NCI-H526 treated with DMSO at 0.1 percent for 48 hours (cell line): ENCODE data around the gene EXOSC10.
"Not testable (repeated sequence)": the region's sequence is repeated elsewhere in the genome, so short reads cannot be mapped to it uniquely, and the experiment has no call there.

Experiments
- DNase-seq: peaks from one replicate; lab custom pipeline; 2025; lab: John Stamatoyannopoulos, UW

EXOSC10 gene

DNA sequence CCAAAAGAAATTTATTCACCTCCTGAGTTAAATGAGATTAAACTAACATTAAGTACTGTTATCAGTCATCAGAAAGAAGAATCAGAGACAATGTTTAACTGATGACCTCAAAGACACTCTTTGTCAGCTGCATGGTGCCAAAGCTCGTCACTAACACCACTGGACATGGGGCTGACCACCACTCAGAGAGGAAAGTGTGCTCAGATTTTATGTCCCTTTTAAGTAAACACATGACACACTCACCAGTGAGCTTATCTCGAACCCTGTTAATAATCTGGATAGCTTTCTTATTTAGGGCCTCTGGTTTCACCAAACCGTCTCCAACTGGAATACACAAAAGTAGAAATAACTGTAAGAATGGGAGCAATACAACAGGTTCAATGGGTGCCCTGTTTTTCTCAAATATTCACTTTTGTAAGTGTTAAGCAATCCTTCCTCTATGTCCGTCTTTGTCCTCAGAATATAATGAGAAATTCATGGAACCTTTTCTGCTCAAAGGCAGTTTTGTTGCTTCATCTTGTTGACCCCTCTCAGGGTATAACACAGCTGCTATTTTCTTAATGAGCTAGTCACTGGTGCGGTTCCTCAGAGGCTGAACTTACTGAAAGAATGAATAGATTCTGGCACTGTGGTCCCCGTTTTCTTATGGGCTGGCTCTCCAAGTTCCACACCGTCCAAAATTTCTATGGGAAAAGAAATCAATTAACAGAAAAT lies 9.5 kb upstream of the EXOSC10 start:
- no peak for DNase-seq

GRCh38 chr1:11107599-11107998 lies 7.9 kb upstream of the EXOSC10 start:
- no peak for DNase-seq

GRCh38 chr1:11105586-11105985 lies 5.9 kb upstream of the EXOSC10 start:
- DNase-seq, result no peak

GRCh38 chr1:11101347-11101746 lies 1.7 kb upstream of the EXOSC10 start:
- DNase-seq, result no peak

DNA sequence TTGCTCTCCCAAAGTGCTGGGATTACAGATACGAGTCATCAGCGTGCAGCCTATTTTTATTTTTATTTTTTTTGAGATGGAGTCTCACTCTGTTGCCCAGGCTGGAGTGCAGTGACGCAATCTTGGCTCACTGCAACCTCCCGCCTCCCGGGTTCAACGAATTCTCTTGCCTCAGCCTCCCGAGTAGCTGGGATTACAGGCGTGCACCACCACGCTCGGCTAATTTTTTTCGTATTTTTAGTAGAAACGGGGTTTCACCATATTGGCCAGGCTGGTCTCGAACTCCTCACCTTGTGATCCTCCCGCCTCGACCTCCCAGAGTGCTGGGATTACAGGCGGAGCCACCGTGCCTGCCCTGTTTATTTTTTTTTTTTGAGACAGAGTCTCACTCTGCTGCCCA lies 1.1 kb upstream of the EXOSC10 start:
- DNase-seq, result not testable (repeated sequence)

DNA sequence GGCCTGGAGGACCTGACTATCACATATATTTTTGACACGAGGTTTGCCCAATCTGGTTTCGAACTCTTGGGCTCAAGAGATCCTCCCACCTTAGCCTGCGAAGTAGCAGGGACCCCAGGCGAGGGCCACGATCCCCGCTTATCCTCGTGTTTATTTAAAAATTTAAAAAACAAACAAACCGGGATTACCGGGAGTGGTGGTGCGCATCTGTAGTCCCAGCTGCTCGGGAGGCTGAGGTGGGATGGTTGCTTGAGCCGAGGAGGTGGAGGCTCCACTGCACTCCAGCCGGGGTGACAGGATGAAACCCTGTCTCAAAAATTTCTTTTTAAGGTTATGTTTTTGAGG lies 452 bp upstream of the EXOSC10 start:
- DNase-seq, result no peak

DNA sequence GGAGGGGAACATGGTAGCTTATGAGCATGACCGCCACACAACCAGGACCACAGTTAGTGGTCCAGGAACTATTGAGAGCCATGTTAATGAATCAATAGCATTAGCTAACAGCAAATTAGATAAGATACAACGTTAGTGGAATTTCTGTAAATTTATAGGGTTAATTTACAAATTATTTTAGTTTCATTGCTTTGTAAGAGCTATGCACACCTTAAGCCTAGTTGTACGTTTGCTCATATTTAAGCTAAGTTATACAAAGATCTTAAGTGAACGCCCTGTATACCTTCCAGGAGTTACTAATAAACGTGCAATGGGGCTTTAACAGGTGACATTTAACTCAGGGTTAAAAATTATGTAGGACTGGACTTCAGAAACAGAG lies 749 bp downstream of the EXOSC10 start:
- no peak for DNase-seq

DNA sequence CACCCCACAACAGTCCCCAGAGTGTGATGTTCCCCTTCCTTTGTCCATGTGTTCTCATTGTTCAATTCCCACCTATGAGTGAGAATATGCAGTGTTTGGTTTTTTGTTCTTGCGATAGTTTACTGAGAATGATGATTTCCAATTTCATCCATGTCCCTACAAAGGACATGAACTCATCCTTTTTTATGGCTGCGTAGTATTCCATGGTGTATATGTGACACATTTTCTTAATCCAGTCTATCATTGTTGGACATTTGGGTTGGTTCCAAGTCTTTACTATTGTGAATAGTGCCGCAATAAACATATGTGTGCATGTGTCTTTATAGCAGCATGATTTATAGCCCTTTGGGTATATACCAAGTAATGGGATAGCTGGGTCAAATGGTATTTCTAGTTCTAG lies 15.9 kb downstream of the EXOSC10 start:
- DNase-seq, result not testable (repeated sequence)

- DNase-seq, result no peak
These were observed 18.7 kb downstream of the EXOSC10 start for GRCh38 chr1:11080931-11081330.

DNA sequence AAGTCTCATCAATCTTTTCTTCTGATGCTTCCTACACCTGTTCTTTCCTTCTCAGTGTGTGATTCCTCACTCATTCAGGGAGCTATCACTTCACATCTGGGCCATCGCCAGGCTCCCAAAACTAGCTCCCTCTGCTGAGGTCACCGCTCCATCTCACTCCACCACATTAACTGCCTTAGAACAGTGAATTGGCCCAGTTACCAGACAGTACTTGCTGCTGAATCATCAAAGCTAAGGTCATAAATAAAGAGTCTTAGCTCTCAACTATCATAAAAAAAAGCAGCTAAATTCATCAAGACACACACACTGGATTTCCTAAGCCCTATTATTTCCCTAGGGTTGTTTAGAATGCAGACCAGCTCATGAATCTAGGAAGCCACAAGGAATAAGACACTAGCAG lies 21.0 kb downstream of the EXOSC10 start:
- DNase-seq, result no peak

GRCh38 chr1:11073398-11073797 lies 26.3 kb downstream of the EXOSC10 start:
- DNase-seq, result not testable (repeated sequence)

DNA sequence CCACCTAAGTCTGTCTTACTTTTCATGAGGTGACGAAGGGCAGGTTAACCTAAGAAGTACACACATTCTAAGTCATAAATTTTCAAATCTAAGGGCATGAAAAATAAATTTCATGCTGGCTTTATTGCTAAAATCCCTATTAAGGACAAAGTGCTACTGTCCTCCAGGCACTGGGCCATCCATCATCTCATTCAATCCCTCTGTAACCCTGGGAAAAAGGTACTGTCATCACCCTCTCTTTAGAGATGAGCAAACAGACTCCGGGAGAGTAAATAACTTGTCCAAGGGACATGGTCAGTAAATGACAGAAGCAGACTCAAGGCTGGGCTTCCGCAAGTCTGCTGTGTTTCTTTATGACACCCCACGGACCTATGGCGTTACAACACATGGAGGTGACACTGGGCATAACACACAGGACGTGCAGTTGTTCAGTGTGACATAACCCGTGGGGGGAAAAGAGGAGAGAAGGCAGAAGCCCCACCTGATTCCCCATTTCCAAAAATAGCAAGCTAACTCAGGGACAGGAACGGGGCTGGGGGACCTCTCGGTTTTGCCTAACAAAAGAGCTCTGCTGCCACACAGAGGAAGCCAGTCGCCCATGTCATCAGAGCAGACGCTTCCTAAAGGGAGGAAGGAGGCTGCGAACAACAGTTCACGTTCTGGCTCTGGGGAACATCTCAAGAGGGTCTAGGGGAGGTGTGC lies 27.3 kb downstream of the EXOSC10 start:
- no peak for DNase-seq

DNA sequence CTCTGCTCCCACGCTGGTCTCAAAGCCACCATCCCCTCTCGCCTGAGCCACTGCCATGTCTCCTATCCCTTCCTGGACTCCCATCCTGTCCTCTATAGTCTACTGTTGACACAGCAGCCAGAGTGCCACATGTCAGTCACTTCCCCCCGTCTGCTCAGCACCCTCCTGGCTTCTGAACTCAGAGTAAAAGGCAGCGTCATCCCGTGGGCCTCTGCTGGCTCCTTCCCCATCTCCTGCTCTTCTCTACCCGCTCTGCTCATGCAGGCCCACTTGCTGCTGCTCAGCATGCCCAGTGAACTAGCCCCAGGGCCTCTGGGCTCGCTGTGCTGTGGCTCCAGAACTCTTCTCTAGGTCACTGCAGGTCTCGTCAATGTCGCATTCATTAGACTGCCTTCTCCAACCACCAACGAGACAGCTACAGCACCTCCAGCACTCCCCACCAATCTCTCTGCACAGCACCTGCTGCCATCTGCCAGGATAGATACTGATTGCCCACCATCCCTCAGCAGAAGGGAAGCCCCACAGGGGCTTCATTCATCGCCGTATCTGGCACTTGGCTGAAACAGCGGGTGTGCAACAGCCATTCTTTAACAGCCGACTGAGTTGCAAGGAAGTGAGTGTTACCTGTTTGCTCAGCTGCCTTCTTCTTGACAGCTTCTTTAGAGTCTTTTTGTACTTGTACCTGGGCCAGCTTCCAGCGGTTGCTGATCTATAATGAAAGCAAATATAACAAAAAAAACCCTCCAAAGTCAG lies 28.0 kb downstream of the EXOSC10 start:
- no peak for DNase-seq

- no peak for DNase-seq
These were observed 28.8 kb downstream of the EXOSC10 start for GRCh38 chr1:11070876-11071275.

- DNase-seq, result no peak
These were observed 30.8 kb downstream of the EXOSC10 start for GRCh38 chr1:11068600-11069473.

DNA sequence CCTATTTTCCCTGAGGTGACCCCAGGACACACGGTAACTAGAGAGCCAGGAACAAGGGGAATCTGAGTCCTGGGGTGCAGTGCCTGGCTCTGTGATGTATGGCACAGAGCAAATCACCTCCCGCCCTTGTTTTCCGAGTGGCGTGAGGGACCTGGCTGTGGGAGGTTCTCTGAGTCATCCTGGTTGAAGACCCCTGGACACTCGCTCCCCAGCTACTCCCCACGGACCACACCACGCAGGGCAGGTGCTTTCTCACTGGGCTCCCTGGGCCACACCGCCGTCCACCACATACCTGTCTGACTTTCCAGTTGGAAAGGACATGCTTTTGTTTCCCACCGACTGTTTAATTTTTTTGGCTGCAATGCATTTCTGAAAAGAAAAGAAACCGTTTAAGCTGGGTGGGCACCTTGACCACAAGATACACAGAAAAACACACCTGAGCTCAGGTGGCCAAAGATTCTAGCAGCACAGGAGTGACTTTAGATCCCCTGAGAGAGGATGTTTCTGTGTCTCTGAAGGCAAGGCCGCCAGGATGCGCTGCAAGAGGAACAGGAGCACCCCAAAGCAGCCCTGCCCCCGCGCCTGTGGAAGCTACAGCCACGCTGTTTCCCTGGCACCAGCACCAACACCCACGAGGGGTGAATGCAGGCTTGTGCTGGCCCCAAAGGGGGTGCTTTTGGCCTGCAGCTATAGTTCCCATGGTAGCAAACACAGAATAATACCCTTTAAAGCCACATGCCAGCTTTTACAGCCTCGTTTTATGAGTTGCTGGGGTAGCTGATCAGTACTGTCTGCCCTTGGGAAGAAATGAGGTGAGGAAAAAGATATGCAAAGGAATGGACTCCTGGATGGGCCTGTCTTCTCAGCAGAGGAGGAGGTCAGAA lies 31.7 kb downstream of the EXOSC10 start:
- no peak for DNase-seq

DNA sequence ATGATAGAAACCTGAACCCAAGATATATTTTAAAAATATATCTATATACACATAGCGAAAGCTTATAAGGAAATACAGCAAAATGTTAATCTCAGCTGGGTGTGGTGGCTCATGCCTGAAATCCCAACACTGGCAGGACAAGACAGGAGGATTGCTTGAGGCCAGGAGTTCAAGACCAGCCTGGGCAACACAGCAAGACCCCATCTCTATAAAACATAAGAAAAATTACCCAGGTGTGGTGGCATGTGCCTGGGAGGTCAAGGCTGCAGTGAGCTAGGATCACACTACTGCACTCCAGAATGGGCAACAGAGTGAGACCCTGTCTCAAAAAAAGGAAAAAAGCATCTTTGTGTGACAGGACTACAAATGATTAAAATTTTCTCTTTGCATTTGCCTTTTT lies 33.9 kb downstream of the EXOSC10 start:
- DNase-seq, result no peak

DNA sequence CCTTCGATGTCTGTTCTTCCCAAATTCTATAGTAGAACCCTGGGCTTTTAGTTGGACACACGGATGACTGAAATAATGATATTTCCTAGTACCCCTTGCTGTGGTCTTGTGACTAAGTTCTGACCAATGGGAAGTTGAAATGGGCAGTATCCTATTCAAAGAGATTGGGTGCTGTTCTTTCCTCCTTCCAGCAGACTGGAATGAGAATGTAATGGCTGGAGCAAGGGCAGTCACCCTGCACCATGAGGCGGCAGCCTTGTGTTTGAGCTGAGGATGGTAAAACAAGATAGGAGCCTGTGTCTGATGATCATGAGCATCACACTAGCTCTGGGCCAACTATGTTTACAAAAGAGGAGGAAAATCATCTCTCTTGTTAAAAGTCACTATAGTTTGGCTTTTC lies 34.7 kb downstream of the EXOSC10 start:
- no peak for DNase-seq

GRCh38 chr1:11063937-11064537 lies 35.6 kb downstream of the EXOSC10 start:
- DNase-seq, result peak; percentile 2

DNA sequence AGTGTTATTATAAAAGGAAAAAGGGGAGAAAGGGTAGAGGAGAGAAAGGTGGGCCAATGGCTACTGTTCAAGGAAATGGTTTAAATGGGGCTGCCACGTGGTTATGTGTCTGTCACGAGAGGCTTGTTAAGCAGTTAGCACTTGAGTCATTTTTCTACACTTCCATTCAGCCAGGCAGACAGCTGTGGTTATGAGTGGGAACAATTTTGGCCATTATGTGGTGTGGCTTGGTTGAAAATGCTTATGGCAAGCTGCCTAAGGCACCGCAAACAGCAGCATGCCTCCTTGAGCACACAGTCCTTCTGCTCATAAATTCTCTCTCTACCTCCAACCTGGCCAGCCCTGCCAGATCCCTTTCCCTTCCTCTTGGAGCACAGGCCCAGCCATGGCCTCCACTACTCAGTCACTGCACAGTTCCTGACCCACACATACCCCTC lies 36.7 kb downstream of the EXOSC10 start:
- DNase-seq, result no peak
